Adrenal gland (tissue), 12 donors: ENCODE data around the gene ZNRF3. TPM values are rescaled to one million over a fixed set of nuclear protein-coding genes. Genes with fewer than 3 reads are reported as not detected.
A peak's percentile ranks its signal among the peaks of the same experiment; 100 is the strongest.

Experiments
- DNase-seq, 7 donors: peaks; one replicate each; pipeline ENCODE4 v3.0.0-alpha.2; 2019 to 2020
- H3K27ac ChIP-seq, 5 donors: fragments of 200-600 bp; sonication (generic) in 4 of 5; 1 replicate in 3 of 5; 2 replicates in 2 of 5; pipeline versions ENCODE4 v1.5.1 to v1.8.0; 2016 to 2020; ENCODE audit warnings: mild to moderate bottlenecking in 1 of 5
- H3K27me3 ChIP-seq: fragments of 200-600 bp; 2 replicates; pipeline ENCODE4 v1.8.0; 2021
- H3K36me3 ChIP-seq, 2 donors: fragments of 200-600 bp; replicated peaks in 1 of 2; 1 replicate in 1 of 2; 2 replicates in 1 of 2; pipeline versions ENCODE4 v1.5.1 to v1.8.0; 2018 to 2022
- H3K4me1 ChIP-seq, 2 donors: fragments of 200-600 bp; replicated peaks in 1 of 2; 1 replicate in 1 of 2; 2 replicates in 1 of 2; pipeline versions ENCODE4 v1.5.1 to v1.8.0; 2018 to 2021
- H3K4me3 ChIP-seq, 4 donors: fragments of 200-600 bp; sonication (generic) in 3 of 4; one replicate each; pipeline ENCODE4 v1.5.1; 2016 to 2018
- H3K9me3 ChIP-seq, 3 donors: fragments of 200-600 bp; sonication (generic) in 1 of 3; replicated peaks in 1 of 3; 1 replicate in 2 of 3; 2 replicates in 1 of 3; pipeline versions ENCODE4 v1.5.1 to v1.8.0; 2016 to 2021
- CTCF ChIP-seq, 6 experiments: fragments of 450-650 bp in 4 of 6; fragments of 200-600 bp in 2 of 6; sonication (generic) in 1 of 6; IDR thresholded peaks; 1 replicate in 5 of 6; 2 replicates in 1 of 6; pipeline versions ENCODE4 v1.5.1 to v1.8.0; 2016 to 2021; ENCODE audit warnings: antibody characterized with exemption in 6 of 6, mild to moderate bottlenecking in 2 of 6, moderate library complexity in 1 of 6
- POLR2A ChIP-seq, 2 donors: fragments of 450-650 bp; IDR thresholded peaks; one replicate each; pipeline ENCODE4 v1.6.1; 2017; ENCODE audit warnings: antibody characterized with exemption in 2 of 2, mild to moderate bottlenecking in 2 of 2, moderate library complexity in 1 of 2
- whole genome bisulfite sequencing, 4 donors: extraction: QIAGEN DNeasy Blood & Tissue Kit in 2 of 4; methylation state at CpG; one replicate each; pipeline versions ENCODE4 v1.1.5 to v1.1.7; 2013 to 2017; 5-methylcytosine and 5-hydroxymethylcytosine counted together
- intact Hi-C, 2 donors: fragments of 100-400 bp; cut with DNase I; formaldehyde crosslinking; loops; one replicate each; pipeline versions ENCODE4 v1.14.1 to v1.15.0; 2022 to 2023
- polyA plus RNA-seq, 3 donors: library from polyadenylated mRNA; stranded (reverse); fragments of 200-250 nt in 2 of 3; fragments of 350-450 nt in 1 of 3; fragmentation: Illumina TruSeq in 1 of 3; extraction: RNeasy Lipid Tissue Mini Kit (QIAGEN cat#74804) in 1 of 3; gene quantifications; one replicate each; pipeline ENCODE4 v1.2.3, GENCODE V29; 2013 to 2014
- total RNA-seq, 9 donors: library from RNA; depleted of rRNA in 4 of 9; stranded (reverse); fragments of >200 nt in 4 of 9; fragments of 120-200 nt in 1 of 9; fragmentation: NEBNext Ultra II Directional in 1 of 9; extraction: Animal tissue kit (Norgen Biotek cat#: 25700) in 1 of 9; gene quantifications; one replicate each; pipeline versions ENCODE4 v1.1.0 to v1.2.4, GENCODE V29; 2013 to 2023
- donor health status: healthy with polysubstance abuse.
- donor health status: Bipolar disorder and iron deficiency.
- donor health status: DM: yes; HTN: yes; CAD: no.
- donor health status: DM: no; HTN: no; CAD: no.
- donor health status: DM: no; HTN: no; CAD: no.
- donor health status: DM: yes; HTN: yes; CAD: no.

Gene ZNRF3
- total and polyA plus RNA-seq, 12 donors = 3.1 to 40.9 (median 17.0) TPM

DNA sequence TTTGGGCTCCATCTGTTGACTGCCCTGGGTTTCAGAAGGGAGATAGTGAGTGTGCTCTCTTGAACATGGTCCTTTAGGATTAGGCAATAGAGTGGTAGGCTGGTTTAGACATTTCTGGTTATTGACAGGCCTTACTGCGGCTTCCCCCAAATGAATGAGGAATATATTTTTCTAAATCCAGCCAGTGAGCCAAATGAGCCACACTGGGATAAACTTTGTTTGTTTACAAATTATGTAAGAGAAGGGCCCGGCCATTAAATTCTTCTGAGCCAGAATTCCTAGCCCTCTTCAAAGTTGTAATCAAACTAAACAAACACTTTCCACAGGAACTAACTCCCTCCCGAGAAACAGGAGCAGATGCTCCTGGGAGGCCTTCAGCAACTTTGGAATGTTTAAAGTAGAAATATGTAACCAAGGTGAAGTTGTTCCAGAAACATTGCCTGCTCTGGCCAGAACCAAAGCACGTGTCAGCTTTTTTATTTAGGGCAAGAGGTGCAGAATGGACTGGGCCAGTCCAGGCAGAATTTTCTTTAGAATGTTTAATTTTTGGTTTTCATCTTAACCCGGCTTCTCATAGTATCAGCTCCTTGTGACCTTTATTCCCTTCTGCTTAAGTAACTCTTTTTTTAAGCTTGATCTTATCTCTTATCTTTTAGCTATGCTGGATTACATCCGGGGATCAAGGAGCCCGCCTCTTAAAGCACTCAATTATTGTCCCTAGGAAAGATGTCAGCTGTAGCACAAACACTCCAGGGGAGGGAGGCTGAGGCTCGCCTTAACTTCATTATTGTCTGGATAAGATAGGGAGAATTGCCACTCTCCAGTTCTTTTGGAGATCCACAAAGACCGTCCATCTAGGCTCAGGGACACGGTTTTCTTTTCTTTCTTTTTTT is 28.7 kb downstream of the ZNRF3 start:
- Histone ChIP-seq H3K4me3 (peak overlapping the region in 1 of 4 donors; percentile 10), H3K36me3 (no peaks in the 10 kb centered on the region), H3K4me1 (peaks cover 34 to 57% of the 10 kb centered on the region in 2 donors), H3K27me3 (no peaks in the 10 kb centered on the region), H3K27ac (peak overlapping the region; percentile 65 to 83 (median 73)), H3K9me3 (no peaks in the 10 kb centered on the region)
- TF ChIP-seq POLR2A (IDR thresholded peaks at IDR 0.05) = no peak
- TF ChIP-seq CTCF (IDR thresholded peaks at IDR 0.05) = no peak
- peak in 3 of 7 donors; percentile 53 to 69 (median 57) for DNase-seq
- WGBS, 4 donors = 27 to 32% (median 28%) methylated on average over 10 of the region's 10 CpGs
- intact Hi-C loops = loop anchor here in 1 of 2 donors (10.0 kb wide), 1 partner anchor 123 kb away; no protein-coding TSS in a partner anchor

GRCh38 chr22:28914201-28914600 is 30.8 kb downstream of the ZNRF3 start:
- peak overlapping the region in 1 of 5 donors; percentile 74 for H3K27ac ChIP-seq
- intact Hi-C loops = loop anchor here in 1 of 2 donors (10.0 kb wide), 1 partner anchor 121 kb away; no protein-coding TSS in a partner anchor
- TF ChIP-seq POLR2A (IDR thresholded peaks at IDR 0.05) (no peak), CTCF (IDR thresholded peaks at IDR 0.05) (no peak)
- H3K4me1 ChIP-seq = peaks cover 46 to 47% of the 10 kb centered on the region in 2 donors
- H3K4me3 ChIP-seq = no peak overlapping the region
- no peak for DNase-seq
- no peaks in the 10 kb centered on the region for H3K36me3 ChIP-seq
- 73 to 84% (median 82%) methylated on average over 6 of the region's 6 CpGs for WGBS, 4 donors
- no peaks in the 10 kb centered on the region for H3K27me3 ChIP-seq
- no peaks in the 10 kb centered on the region for H3K9me3 ChIP-seq

- TF ChIP-seq CTCF (IDR thresholded peaks at IDR 0.05) (no peak), POLR2A (IDR thresholded peaks at IDR 0.05) (no peak)
- WGBS, 4 donors = 81 to 90% (median 87%) methylated on average over 3 of the region's 3 CpGs
- no peak overlapping the region for H3K4me3 ChIP-seq
- peak in 1 of 7 donors; percentile 28 for DNase-seq
- H3K36me3 ChIP-seq = no peaks in the 10 kb centered on the region
- no peaks in the 10 kb centered on the region for H3K27me3 ChIP-seq
- peaks cover 34 to 40% of the 10 kb centered on the region in 2 donors for H3K4me1 ChIP-seq
- no peaks in the 10 kb centered on the region for H3K9me3 ChIP-seq
- no peak overlapping the region for H3K27ac ChIP-seq
- intact Hi-C loops = loop anchor here in 1 of 2 donors (10.0 kb wide), 1 partner anchor 119 kb away; no protein-coding TSS in a partner anchor
These were observed 32.6 kb downstream of the ZNRF3 start for GRCh38 chr22:28915969-28916368.

- H3K27me3 ChIP-seq = no peaks in the 10 kb centered on the region
- peak overlapping the region in 4 of 5 donors; percentile 3 to 79 (median 51) for H3K27ac ChIP-seq
- H3K36me3 ChIP-seq = no peaks in the 10 kb centered on the region
- TF ChIP-seq CTCF (IDR thresholded peaks at IDR 0.05) (no peak), POLR2A (IDR thresholded peaks at IDR 0.05) (no peak)
- peaks cover 26 to 31% of the 10 kb centered on the region in 2 donors for H3K4me1 ChIP-seq
- intact Hi-C loops = loop anchor here in 1 of 2 donors (10.0 kb wide), 1 partner anchor 117 kb away; no protein-coding TSS in a partner anchor
- H3K9me3 ChIP-seq = no peaks in the 10 kb centered on the region
- 31 to 39% (median 35%) methylated on average over 11 to 12 of the region's 12 CpGs for WGBS, 4 donors
- H3K4me3 ChIP-seq = no peak overlapping the region
- DNase-seq = peak in 4 of 7 donors; percentile 28 to 60 (median 44)
These were observed 34.6 kb downstream of the ZNRF3 start for GRCh38 chr22:28917747-28918549.
